GM12892 (cell line): Measurements from ENCODE around the gene MUC3A.

Experiments
- POLR2A ChIP-seq: IDR thresholded peaks from 2 replicates; pipeline ENCODE4 v1.6.1; 2011; ENCODE audit warnings: low read depth, low read length, control low read depth
- POLR2AphosphoS5 ChIP-seq: IDR thresholded peaks from 2 replicates; pipeline ENCODE4 v1.6.1; 2011; ENCODE audit warnings: low read depth, low read length, control low read depth
- TAF1 ChIP-seq: IDR thresholded peaks from 2 replicates; pipeline ENCODE4 v1.6.1; 2011; ENCODE audit warnings: low read depth, mild to moderate bottlenecking, control low read depth, low read length, borderline replicate concordance

DNA sequence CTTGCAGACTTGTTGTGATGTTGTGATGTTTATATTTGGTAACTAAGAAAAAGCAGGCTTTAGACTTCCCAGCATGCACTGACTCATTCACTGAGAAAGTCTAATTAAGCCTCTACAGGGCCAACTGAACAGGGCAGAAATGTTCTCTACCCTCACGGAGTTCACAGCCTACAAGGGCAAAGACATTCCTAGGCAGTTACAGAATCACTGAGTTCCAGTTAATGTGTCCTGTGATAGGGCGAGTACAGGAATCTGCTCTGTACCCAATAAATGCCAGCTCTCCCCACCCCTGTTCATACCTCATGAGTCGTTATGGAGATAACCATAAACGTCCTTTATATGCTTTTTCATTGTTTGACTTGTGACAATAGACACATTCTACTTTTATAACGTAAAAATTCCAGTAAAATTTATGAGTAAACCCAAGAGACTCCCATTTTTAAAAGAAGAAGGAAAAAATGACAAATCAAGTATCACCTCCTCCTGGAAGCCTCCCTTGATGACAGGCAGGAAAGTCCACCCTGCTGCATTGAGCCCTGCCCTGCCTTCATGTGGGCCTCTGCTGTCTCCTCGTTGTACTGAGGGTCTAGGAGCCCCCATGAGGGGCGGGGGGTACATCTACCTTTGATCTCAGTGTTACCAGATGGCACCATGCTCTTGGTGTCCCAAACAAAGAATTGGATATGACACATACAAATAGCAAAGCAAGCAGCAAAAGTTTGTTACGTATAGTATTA, 34.3 kb downstream of the MUC3A start:
- TF ChIP-seq POLR2AphosphoS5 (no peak), POLR2A (no peak), TAF1 (no peak)
